HepG2 (cell line): Measurements from ENCODE around the gene SIGLEC1. TPM values are rescaled to one million over a fixed set of nuclear protein-coding genes. Genes with fewer than 3 reads are reported as not detected.

ENCODE experiments used
- ATRX ChIP-seq: sonication (generic); formaldehyde crosslinking; IDR thresholded peaks from 2 replicates; pipeline ENCODE4 v1.4.0; 2020; ENCODE audit warnings: missing genetic modification reagents, borderline replicate concordance
- CEBPB ChIP-seq: IDR thresholded peaks from 2 replicates; pipeline ENCODE4 v1.6.1; 2011; ENCODE audit warnings: low read depth, low read length, improper control_type of control experiment, borderline replicate concordance
- HOXA3 ChIP-seq: sonication (generic); formaldehyde crosslinking; IDR thresholded peaks from 2 replicates; pipeline ENCODE4 v1.5.0; 2020; ENCODE audit warnings: missing genetic modification reagents
- KLF6 ChIP-seq: IDR thresholded peaks from 2 replicates; pipeline ENCODE4 v1.8.0; 2016; ENCODE audit warnings: missing biosample characterization, missing genetic modification reagents
- PAXIP1 ChIP-seq: sonication (generic); formaldehyde crosslinking; conservative IDR thresholded peaks from 2 replicates; pipeline ENCODE4 v1.4.0; 2020; ENCODE audit warnings: mild to moderate bottlenecking, missing genetic modification reagents, moderate library complexity
- ZHX2 ChIP-seq, 2 experiments: sonication (generic) in 1 of 2; formaldehyde crosslinking in 1 of 2; IDR thresholded peaks; 2 replicates each; pipeline versions ENCODE4 v1.6.1 to v1.9.0; 2014 to 2022; ENCODE audit warnings: antibody characterized with exemption in 1 of 2, borderline replicate concordance in 1 of 2, inconsistent platforms in 1 of 2, low read depth in 1 of 2, missing genetic modification reagents in 1 of 2
- ZNF572 ChIP-seq: sonication (generic); formaldehyde crosslinking; IDR thresholded peaks from 2 replicates; pipeline ENCODE4 v1.5.1; 2020; ENCODE audit warnings: mild to moderate bottlenecking, missing genetic modification reagents
- ZNF782 ChIP-seq: sonication (generic); formaldehyde crosslinking; IDR thresholded peaks from 2 replicates; pipeline ENCODE4 v1.4.0; 2020; ENCODE audit warnings: missing genetic modification reagents, mild to moderate bottlenecking, borderline replicate concordance
- polyA plus RNA-seq, 8 experiments: library from polyadenylated mRNA; depleted of rRNA in 3 of 8; stranded (reverse) in 7 of 8; unstranded in 1 of 8; fragments of >200 nt; fragmentation: Illumina TruSeq in 4 of 8; extraction: Trizol in 4 of 8; gene quantifications; 2 replicates each; pipeline versions ENCODE4 v1.2.1 to v1.2.3, GENCODE V29; 2011 to 2016; ENCODE audit warnings: low read depth in 4 of 8, missing spikeins in 1 of 8, mixed read lengths in 1 of 8; ENCODE audit not compliant: insufficient read depth in 1 of 8
- total RNA-seq, 5 experiments: library from RNA; depleted of rRNA; stranded (reverse); fragments of >200 nt; fragmentation: Illumina TruSeq; extraction: Trizol; gene quantifications; 2 replicates each; pipeline ENCODE4 v1.2.3, GENCODE V29; 2016; ENCODE audit warnings: low read depth in 1 of 5

SIGLEC1 gene
- total and polyA plus RNA-seq, 2 of the 13 experiments (the other 11 are each of a cell fraction or from before 2014, with no cell fraction given): 0.01 TPM; not detected in 1

- TF ChIP-seq ZHX2 (IDR thresholded peaks at IDR 0.05; ENCODE audit: low read depth) (no peak), ZHX2 (CRISPR knock-in tag; IDR thresholded peaks at IDR 0.05; ENCODE audit: borderline replicate concordance) (no peak), ZNF782 (no peak), CEBPB (peak; percentile 59; the same call in 1 of the 2 replicates), KLF6 (no peak), ATRX (CRISPR knock-in tag) (no peak), PAXIP1 (no peak), HOXA3 (CRISPR knock-in tag) (no peak), ZNF572 (CRISPR knock-in tag) (no peak)
These were observed 25.5 kb downstream of the SIGLEC1 start (continued) for GRCh38 chr20:3686867-3687321.
